ENCODE measurements around the gene MSANTD7. TPM values are rescaled to one million over a fixed set of nuclear protein-coding genes. Genes with fewer than 3 reads are reported as not detected.

The MSANTD7 gene
- total RNA-seq, 1 experiment from 2014 or later, result 23.1 TPM

DNA sequence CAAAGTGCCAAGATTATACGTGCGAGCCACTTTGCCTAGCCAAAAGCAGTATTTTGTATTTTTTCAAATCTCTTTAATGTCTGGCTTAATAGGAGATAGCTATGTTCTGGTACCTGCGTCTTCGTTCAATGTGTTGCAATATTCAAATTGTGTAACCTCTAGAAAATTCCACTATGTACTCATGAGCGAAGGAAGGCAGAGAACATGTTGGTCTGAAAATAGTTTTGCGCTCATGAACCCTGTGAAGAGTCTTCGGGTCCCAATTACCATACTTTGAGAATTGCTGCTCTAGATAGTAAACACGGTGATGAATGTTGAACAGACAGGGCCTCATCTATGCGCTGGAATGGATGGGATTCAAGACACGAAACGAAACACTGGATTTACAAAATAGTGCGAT, 37.8 kb downstream of the MSANTD7 start:
- Histone ChIP-seq H2AFZ (ENCODE audit: low read length) (no peak overlapping the region), H3K23me2 (ENCODE audit: insufficient read length, low read depth, low read length, poor library complexity, severe bottlenecking) (peaks cover 4% of the 10 kb centered on the region), H3K14ac (ENCODE audit: insufficient read depth, low read length) (no peak overlapping the region), H2BK15ac (ENCODE audit: low read depth, low read length) (no peak overlapping the region), H3K9ac (ENCODE audit: extremely low read depth, insufficient read length, low read length) (no peak overlapping the region), H3K4me2 (ENCODE audit: insufficient read depth, insufficient read length, low read length) (no peak overlapping the region), H2BK20ac (ENCODE audit: low read depth, low read length, poor library complexity, severe bottlenecking) (no peak overlapping the region), H4K91ac (ENCODE audit: insufficient read length, low read depth, low read length) (no peak overlapping the region), H2BK120ac (ENCODE audit: low read depth, low read length, poor library complexity, severe bottlenecking) (no peak overlapping the region), H3K4me1 (ENCODE audit: insufficient read depth, low read length) (peaks cover 9% of the 10 kb centered on the region; the same call in 1 of the 2 replicates), H3K27me3 (ENCODE audit: insufficient read depth, low read length) (no peaks in the 10 kb centered on the region), H3K18ac (ENCODE audit: insufficient read length, low read depth, low read length) (no peak overlapping the region), H3K4ac (ENCODE audit: low read depth, low read length) (no peak overlapping the region), H3T11ph (ENCODE audit: low read length) (no peak overlapping the region), H3K79me2 (ENCODE audit: insufficient read depth, low read length) (peaks cover 14% of the 10 kb centered on the region; the same call in 1 of the 2 replicates), H3K23ac (ENCODE audit: insufficient read length, low read depth, low read length) (no peak overlapping the region), H3K9me3 (ENCODE audit: control insufficient read depth, low read depth, low read length) (no peaks in the 10 kb centered on the region), H2BK12ac (ENCODE audit: insufficient read length, low read depth, low read length) (no peak overlapping the region), H3K56ac (ENCODE audit: insufficient read length, low read depth, low read length) (no peak overlapping the region), H4K8ac (replicated peaks; ENCODE audit: insufficient read length, low read depth, low read length) (no peak overlapping the region), H2BK5ac (ENCODE audit: insufficient read length, low read length) (no peak overlapping the region), H2AK5ac (ENCODE audit: insufficient read length, low read length) (no peak overlapping the region), H3K27ac (ENCODE audit: insufficient read length, low read depth, low read length) (peak overlapping the region; percentile 41), H4K5ac (ENCODE audit: insufficient read length, low read depth, low read length) (no peak overlapping the region), H4K20me1 (ENCODE audit: control insufficient read depth, insufficient read depth, insufficient read length) (no peaks in the 10 kb centered on the region), H3K79me1 (ENCODE audit: insufficient read depth, low read depth, low read length, poor library complexity, severe bottlenecking) (no peaks in the 10 kb centered on the region)
- Mint-ChIP-seq H3K4me1 (peaks cover 24 to 32% of the 10 kb centered on the region in 2 experiments), H3K36me3 (ENCODE audit: insufficient read depth in 1 of 3, low read depth in 3 of 3) (peaks cover 0 to 9% (median 3%) of the 10 kb centered on the region in 3 experiments; a peak in 4 of 7 replicates), H3K27ac (peak overlapping the region in 2 of 3 experiments; percentile 49 to 78; a peak in 4 of 7 replicates), H3K4me3 (0 out of 5 replicates have a peak overlapping the region, but pooled peaks of 1 of the 2 experiments have one; percentile 97), H3K9me3 (no peaks in the 10 kb centered on the region; a peak in 1 of 5 replicates), H3K27me3 (ENCODE audit: low read depth) (no peaks in the 10 kb centered on the region)
- no peak for DNase-seq
- no CpG with 5 or more reads among the region's 12 CpGs for WGBS (ENCODE audit: extremely low coverage, insufficient read length, low lambda C conversion rate)
- TF ChIP-seq, protein P1, sequence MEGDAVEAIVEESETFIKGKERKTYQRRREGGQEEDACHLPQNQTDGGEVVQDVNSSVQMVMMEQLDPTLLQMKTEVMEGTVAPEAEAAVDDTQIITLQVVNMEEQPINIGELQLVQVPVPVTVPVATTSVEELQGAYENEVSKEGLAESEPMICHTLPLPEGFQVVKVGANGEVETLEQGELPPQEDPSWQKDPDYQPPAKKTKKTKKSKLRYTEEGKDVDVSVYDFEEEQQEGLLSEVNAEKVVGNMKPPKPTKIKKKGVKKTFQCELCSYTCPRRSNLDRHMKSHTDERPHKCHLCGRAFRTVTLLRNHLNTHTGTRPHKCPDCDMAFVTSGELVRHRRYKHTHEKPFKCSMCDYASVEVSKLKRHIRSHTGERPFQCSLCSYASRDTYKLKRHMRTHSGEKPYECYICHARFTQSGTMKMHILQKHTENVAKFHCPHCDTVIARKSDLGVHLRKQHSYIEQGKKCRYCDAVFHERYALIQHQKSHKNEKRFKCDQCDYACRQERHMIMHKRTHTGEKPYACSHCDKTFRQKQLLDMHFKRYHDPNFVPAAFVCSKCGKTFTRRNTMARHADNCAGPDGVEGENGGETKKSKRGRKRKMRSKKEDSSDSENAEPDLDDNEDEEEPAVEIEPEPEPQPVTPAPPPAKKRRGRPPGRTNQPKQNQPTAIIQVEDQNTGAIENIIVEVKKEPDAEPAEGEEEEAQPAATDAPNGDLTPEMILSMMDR (conservative IDR thresholded peaks at IDR 0.05), result no peak
